Esophagus muscularis mucosa (tissue), 4 donors: Measurements from ENCODE around the gene ARFGAP3. TPM values are rescaled to one million over a fixed set of nuclear protein-coding genes. Genes with fewer than 3 reads are reported as not detected.
A peak's percentile ranks its signal among the peaks of the same experiment; 100 is the strongest.

Experiments
- DNase-seq: peaks from one replicate; pipeline ENCODE4 v3.0.0-alpha.2; 2017; ENCODE audit errors: extremely low spot score
- H3K27ac ChIP-seq, 4 donors: fragments of 200-600 bp; sonication (generic); replicated peaks in 1 of 4; 1 replicate in 3 of 4; 2 replicates in 1 of 4; pipeline ENCODE4 v1.5.1; 2016 to 2019; ENCODE audit warnings: mild to moderate bottlenecking in 1 of 4
- H3K27me3 ChIP-seq, 4 donors: fragments of 200-600 bp; sonication (generic); one replicate each; pipeline versions ENCODE4 v1.5.1 to v1.6.0; 2016 to 2019
- H3K36me3 ChIP-seq, 4 donors: fragments of 200-600 bp; sonication (generic); one replicate each; pipeline ENCODE4 v1.5.1; 2016 to 2019
- H3K4me1 ChIP-seq, 4 donors: fragments of 200-600 bp; sonication (generic); one replicate each; pipeline ENCODE4 v1.5.1; 2016 to 2019
- H3K4me3 ChIP-seq, 4 donors: fragments of 200-600 bp; sonication (generic); 1 replicate in 2 of 4; 2 replicates in 2 of 4; pipeline ENCODE4 v1.5.1; 2016 to 2019; ENCODE audit warnings: mild to moderate bottlenecking in 4 of 4, moderate library complexity in 1 of 4
- H3K9me3 ChIP-seq, 4 donors: fragments of 200-600 bp; sonication (generic); 1 replicate in 3 of 4; 2 replicates in 1 of 4; pipeline ENCODE4 v1.5.1; 2016 to 2019
- EP300 ChIP-seq: sonication (generic); formaldehyde crosslinking; IDR thresholded peaks from one replicate; pipeline ENCODE4 v1.6.1; 2017; ENCODE audit warnings: antibody characterized with exemption
- POLR2A ChIP-seq: fragments of 450-650 bp; IDR thresholded peaks from one replicate; pipeline ENCODE4 v1.6.1; 2017; ENCODE audit warnings: antibody characterized with exemption, moderate library complexity, mild to moderate bottlenecking, low read depth
- POLR2AphosphoS5 ChIP-seq, 2 donors: sonication (generic); formaldehyde crosslinking; IDR thresholded peaks; one replicate each; pipeline ENCODE4 v1.6.1; 2017; ENCODE audit warnings: antibody characterized with exemption in 2 of 2
- WGBS: methylation state at CpG from one replicate; pipeline ENCODE4 v1.1.5; 2018; 5-methylcytosine and 5-hydroxymethylcytosine counted together
- intact Hi-C: fragments of 100-400 bp; cut with DNase I; formaldehyde crosslinking; loops from one replicate; pipeline ENCODE4 v1.15.1; 2023
- total RNA-seq, 4 donors: library from RNA; depleted of rRNA; stranded (reverse); fragments of >200 nt; gene quantifications; one replicate each; pipeline versions ENCODE4 v1.1.0 to v1.2.1, GENCODE V29; 2016
- TF ChIP-seq, protein P1 (sequence below), 3 experiments: fragments of 200-600 bp in 2 of 3; fragments of 450-650 bp in 1 of 3; sonication (generic) in 2 of 3; IDR thresholded peaks; one replicate each; pipeline ENCODE4 v1.5.1; 2017 to 2019; ENCODE audit warnings: antibody characterized with exemption in 3 of 3, mild to moderate bottlenecking in 2 of 3, moderate library complexity in 1 of 3

Gene ARFGAP3
- total RNA-seq, 4 donors from 2014 or later, result 38.8 to 63.5 (median 41.4) TPM

- H3K4me1 ChIP-seq, result peaks cover 50 to 61% (median 56%) of the 10 kb centered on the region in 4 donors
- no peaks in the 10 kb centered on the region for H3K9me3 ChIP-seq
- 94% methylated on average over 18 of the region's 25 CpGs for WGBS
- no peak for TF ChIP-seq POLR2AphosphoS5 (IDR thresholded peaks at IDR 0.05)
- TF ChIP-seq, protein P1, sequence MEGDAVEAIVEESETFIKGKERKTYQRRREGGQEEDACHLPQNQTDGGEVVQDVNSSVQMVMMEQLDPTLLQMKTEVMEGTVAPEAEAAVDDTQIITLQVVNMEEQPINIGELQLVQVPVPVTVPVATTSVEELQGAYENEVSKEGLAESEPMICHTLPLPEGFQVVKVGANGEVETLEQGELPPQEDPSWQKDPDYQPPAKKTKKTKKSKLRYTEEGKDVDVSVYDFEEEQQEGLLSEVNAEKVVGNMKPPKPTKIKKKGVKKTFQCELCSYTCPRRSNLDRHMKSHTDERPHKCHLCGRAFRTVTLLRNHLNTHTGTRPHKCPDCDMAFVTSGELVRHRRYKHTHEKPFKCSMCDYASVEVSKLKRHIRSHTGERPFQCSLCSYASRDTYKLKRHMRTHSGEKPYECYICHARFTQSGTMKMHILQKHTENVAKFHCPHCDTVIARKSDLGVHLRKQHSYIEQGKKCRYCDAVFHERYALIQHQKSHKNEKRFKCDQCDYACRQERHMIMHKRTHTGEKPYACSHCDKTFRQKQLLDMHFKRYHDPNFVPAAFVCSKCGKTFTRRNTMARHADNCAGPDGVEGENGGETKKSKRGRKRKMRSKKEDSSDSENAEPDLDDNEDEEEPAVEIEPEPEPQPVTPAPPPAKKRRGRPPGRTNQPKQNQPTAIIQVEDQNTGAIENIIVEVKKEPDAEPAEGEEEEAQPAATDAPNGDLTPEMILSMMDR (IDR thresholded peaks at IDR 0.05), result no peak
- no peak for TF ChIP-seq POLR2A
- TF ChIP-seq EP300, result no peak
- DNase-seq, result no peak
- H3K27ac ChIP-seq, result peak overlapping the region in 2 of 4 donors; percentile 16 to 19
- H3K27me3 ChIP-seq, result no peaks in the 10 kb centered on the region
- intact Hi-C loops, result no loop called here
- peaks cover 21 to 48% (median 44%) of the 10 kb centered on the region in 4 donors for H3K36me3 ChIP-seq
- H3K4me3 ChIP-seq, result no peak overlapping the region
Observed at GRCh38 chr22:42893371-42894150, 36.5 kb upstream of the ARFGAP3 start.

DNA sequence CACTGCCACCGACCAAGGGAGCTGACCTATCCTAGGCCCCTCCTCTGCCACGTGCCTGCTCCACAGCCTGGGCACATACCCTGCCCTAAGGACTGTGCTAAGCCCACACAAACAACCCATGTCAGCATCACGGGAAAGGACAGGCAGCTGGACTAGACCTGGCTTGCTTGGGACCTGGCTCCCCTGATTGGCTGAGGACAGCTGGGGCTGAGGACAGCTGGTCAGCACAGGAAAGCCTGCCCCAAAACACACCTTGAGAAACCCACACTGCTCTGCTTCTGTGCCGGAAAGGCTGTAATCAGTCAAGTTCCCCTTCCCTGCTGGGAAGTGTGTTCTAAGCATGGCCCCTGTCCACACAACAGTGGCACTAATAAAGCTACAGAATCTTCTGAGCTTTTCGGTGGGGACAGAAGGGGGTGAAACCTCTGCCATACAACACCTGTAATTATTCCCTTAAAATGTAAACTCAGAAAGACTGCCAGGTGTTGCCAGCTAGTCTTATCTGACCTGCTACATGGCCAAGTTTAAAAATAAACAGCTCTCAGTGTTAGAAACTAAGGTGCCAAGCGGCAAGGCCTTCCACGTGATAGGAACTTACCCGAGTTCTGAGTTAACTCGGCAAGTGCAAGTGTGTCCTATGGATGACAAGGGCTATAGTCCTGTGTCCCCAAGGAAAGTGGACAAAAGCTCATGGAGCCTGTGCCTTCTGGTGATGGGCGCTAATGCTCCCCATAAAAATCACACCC is 35.7 kb upstream of the ARFGAP3 start:
- Histone ChIP-seq H3K4me3 (no peak overlapping the region), H3K27me3 (no peaks in the 10 kb centered on the region), H3K36me3 (peaks cover 29 to 57% (median 52%) of the 10 kb centered on the region in 4 donors), H3K9me3 (no peaks in the 10 kb centered on the region), H3K27ac (peak overlapping the region in 2 of 4 donors; percentile 15 to 19), H3K4me1 (peaks cover 44 to 55% (median 53%) of the 10 kb centered on the region in 4 donors)
- WGBS, result 63% methylated on average over 9 of the region's 10 CpGs
- intact Hi-C loops, result no loop called here
- DNase-seq, result no peak
- no peak for TF ChIP-seq POLR2A
- TF ChIP-seq, protein P1 (IDR thresholded peaks at IDR 0.05), result no peak
- no peak for TF ChIP-seq EP300
- TF ChIP-seq POLR2AphosphoS5 (IDR thresholded peaks at IDR 0.05), result no peak

GRCh38 chr22:42892156-42892555 is 35.1 kb upstream of the ARFGAP3 start:
- 75% methylated on average over 9 of the region's 9 CpGs for WGBS
- no peaks in the 10 kb centered on the region for H3K27me3 ChIP-seq
- peak overlapping the region in 1 of 4 donors; percentile 15 for H3K27ac ChIP-seq
- intact Hi-C loops, result no loop called here
- DNase-seq, result no peak
- no peaks in the 10 kb centered on the region for H3K9me3 ChIP-seq
- peaks cover 34 to 62% (median 58%) of the 10 kb centered on the region in 4 donors for H3K36me3 ChIP-seq
- peaks cover 43 to 52% (median 49%) of the 10 kb centered on the region in 4 donors for H3K4me1 ChIP-seq
- H3K4me3 ChIP-seq, result no peak overlapping the region
- TF ChIP-seq, protein P1 (IDR thresholded peaks at IDR 0.05), result no peak
- TF ChIP-seq POLR2A, result no peak
- TF ChIP-seq POLR2AphosphoS5 (IDR thresholded peaks at IDR 0.05), result no peak
- no peak for TF ChIP-seq EP300

GRCh38 chr22:42891696-42892095 is 34.6 kb upstream of the ARFGAP3 start:
- DNase-seq, result no peak
- intact Hi-C loops, result no loop called here
- TF ChIP-seq, protein P1 (IDR thresholded peaks at IDR 0.05), result no peak
- no peak for TF ChIP-seq POLR2AphosphoS5 (IDR thresholded peaks at IDR 0.05)
- no peak for TF ChIP-seq EP300
- TF ChIP-seq POLR2A, result no peak
- Histone ChIP-seq H3K27me3 (no peaks in the 10 kb centered on the region), H3K9me3 (no peaks in the 10 kb centered on the region), H3K4me1 (peaks cover 43 to 52% (median 47%) of the 10 kb centered on the region in 4 donors), H3K27ac (no peak overlapping the region), H3K36me3 (peaks cover 34 to 67% (median 63%) of the 10 kb centered on the region in 4 donors), H3K4me3 (no peak overlapping the region)
- WGBS, result 97% methylated on average over 3 of the region's 3 CpGs
